Liver (tissue), 9 donors: ENCODE data around the gene MBP. TPM values are rescaled to one million over a fixed set of nuclear protein-coding genes. Genes with fewer than 3 reads are reported as not detected.

Experiments
- DNase-seq: peaks from one replicate; pipeline ENCODE4 v3.0.0-alpha.2; 2017; ENCODE audit warnings: low spot score
- H3K27ac ChIP-seq, 2 donors: one replicate each; pipeline ENCODE4 v1.7.0; 2013; ENCODE audit warnings: inconsistent platforms in 2 of 2, low read length in 2 of 2, control low read depth in 1 of 2, low read depth in 1 of 2, mild to moderate bottlenecking in 1 of 2
- H3K27me3 ChIP-seq, 4 donors: one replicate each; pipeline versions ENCODE4 v1.6.1 to v1.7.0; 2013; ENCODE audit warnings: low read length in 3 of 4, inconsistent platforms in 1 of 4, mild to moderate bottlenecking in 1 of 4, moderate library complexity in 1 of 4; ENCODE audit not compliant: control insufficient read depth in 4 of 4, insufficient read depth in 4 of 4
- H3K36me3 ChIP-seq, 4 donors: one replicate each; pipeline versions ENCODE4 v1.6.1 to v1.7.0; 2013; ENCODE audit warnings: low read length in 3 of 4, mild to moderate bottlenecking in 3 of 4, low read depth in 1 of 4, moderate library complexity in 1 of 4; ENCODE audit not compliant: control insufficient read depth in 4 of 4, insufficient read depth in 3 of 4
- H3K4me1 ChIP-seq, 4 donors: one replicate each; pipeline versions ENCODE4 v1.6.1 to v1.7.0; 2013; ENCODE audit warnings: low read length in 3 of 4, mild to moderate bottlenecking in 3 of 4, moderate library complexity in 1 of 4; ENCODE audit not compliant: control insufficient read depth in 4 of 4, insufficient read depth in 4 of 4
- H3K4me3 ChIP-seq, 3 donors: one replicate each; pipeline versions ENCODE4 v1.6.1 to v1.7.0; 2013; ENCODE audit warnings: low read length in 3 of 3, control low read depth in 1 of 3, low read depth in 1 of 3, mild to moderate bottlenecking in 1 of 3
- H3K9ac ChIP-seq, 2 donors: one replicate each; pipeline ENCODE4 v1.7.0; 2013; ENCODE audit warnings: low read length in 2 of 2, mild to moderate bottlenecking in 2 of 2, moderate library complexity in 2 of 2, control low read depth in 1 of 2, low read depth in 1 of 2
- H3K9me3 ChIP-seq, 4 donors: one replicate each; pipeline versions ENCODE4 v1.6.1 to v1.7.0; 2013; ENCODE audit warnings: low read length in 3 of 4; ENCODE audit not compliant: control insufficient read depth in 4 of 4
- EGR1 ChIP-seq, 2 donors: IDR thresholded peaks; 2 replicates each; pipeline ENCODE4 v1.6.1; 2016 to 2018; ENCODE audit warnings: antibody characterized with exemption in 2 of 2, low read depth in 2 of 2
- FOXA1 ChIP-seq: IDR thresholded peaks from 2 replicates; pipeline ENCODE4 v1.6.1; 2016; ENCODE audit warnings: antibody characterized with exemption
- FOXA2 ChIP-seq: IDR thresholded peaks from 2 replicates; pipeline ENCODE4 v1.6.1; 2016; ENCODE audit warnings: antibody characterized with exemption
- GABPA ChIP-seq, 2 donors: IDR thresholded peaks in 1 of 2; conservative IDR thresholded peaks in 1 of 2; 2 replicates each; pipeline ENCODE4 v1.6.1; 2016; ENCODE audit warnings: antibody characterized with exemption in 2 of 2, mild to moderate bottlenecking in 1 of 2, moderate library complexity in 1 of 2
- HNF4A ChIP-seq, 2 donors: conservative IDR thresholded peaks; 2 replicates each; pipeline ENCODE4 v1.6.1; 2016; ENCODE audit warnings: antibody characterized with exemption in 2 of 2, mild to moderate bottlenecking in 2 of 2
- HNF4G ChIP-seq: IDR thresholded peaks from 2 replicates; pipeline ENCODE4 v1.6.1; 2016; ENCODE audit warnings: antibody characterized with exemption
- JUND ChIP-seq, 2 donors: IDR thresholded peaks; 2 replicates each; pipeline ENCODE4 v1.6.1; 2016; ENCODE audit warnings: antibody characterized with exemption in 2 of 2
- NR2F2 ChIP-seq: IDR thresholded peaks from 2 replicates; pipeline ENCODE4 v1.6.1; 2016; ENCODE audit warnings: antibody characterized with exemption
- RAD21 ChIP-seq, 2 donors: IDR thresholded peaks; 2 replicates each; pipeline ENCODE4 v1.6.1; 2016; ENCODE audit warnings: antibody characterized with exemption in 2 of 2, mild to moderate bottlenecking in 2 of 2
- RXRA ChIP-seq, 2 donors: IDR thresholded peaks; 2 replicates each; pipeline ENCODE4 v1.6.1; 2017 to 2018; ENCODE audit warnings: antibody characterized with exemption in 2 of 2, mild to moderate bottlenecking in 1 of 2
- SP1 ChIP-seq: IDR thresholded peaks from 2 replicates; pipeline ENCODE4 v1.6.1; 2018; ENCODE audit warnings: antibody characterized with exemption, mild to moderate bottlenecking
- TAF1 ChIP-seq: conservative IDR thresholded peaks from 2 replicates; pipeline ENCODE4 v1.6.1; 2016; ENCODE audit warnings: antibody characterized with exemption, mild to moderate bottlenecking
- whole genome bisulfite sequencing: extraction: QIAGEN DNeasy Blood & Tissue Kit; methylation state at CpG from one replicate; pipeline ENCODE4 v1.1.7; 2013; 5-methylcytosine and 5-hydroxymethylcytosine counted together
- polyA plus RNA-seq, 2 donors: library from polyadenylated mRNA; stranded (reverse) in 1 of 2; unstranded in 1 of 2; fragments of 200-250 nt in 1 of 2; fragments of >200 nt in 1 of 2; fragmentation: Nextera tagmentation in 1 of 2; extraction: Ambion mirVana in 1 of 2; gene quantifications; one replicate each; pipeline versions ENCODE4 v1.2.1 to v1.2.3, GENCODE V29; 2013 to 2015
- total RNA-seq, 2 donors: library from RNA; depleted of rRNA; stranded (reverse); fragments of >200 nt; gene quantifications; one replicate each; pipeline ENCODE4 v1.2.3, GENCODE V29; 2014
- TF ChIP-seq, protein P1 (sequence below): IDR thresholded peaks from 2 replicates; pipeline ENCODE4 v1.6.1; 2016; ENCODE audit warnings: antibody characterized with exemption
- TF ChIP-seq, protein P2 (sequence below): fragments of 150-350 bp; IDR thresholded peaks from 2 replicates; pipeline ENCODE4 v1.5.1; 2017; ENCODE audit warnings: improper control_type of control experiment, low read depth, low read length; ENCODE audit not compliant: missing input control
- TF ChIP-seq, protein P3 (sequence below): IDR thresholded peaks from 2 replicates; pipeline ENCODE4 v1.6.1; 2016; ENCODE audit warnings: antibody characterized with exemption
- TF ChIP-seq, protein P4 (sequence below): IDR thresholded peaks from 2 replicates; pipeline ENCODE4 v1.6.1; 2016; ENCODE audit warnings: antibody characterized with exemption
- TF ChIP-seq, protein P5 (sequence below): IDR thresholded peaks from 2 replicates; pipeline ENCODE4 v1.6.1; 2016; ENCODE audit warnings: antibody characterized with exemption, mild to moderate bottlenecking
- donor health status: healthy.
- donor health status: healthy.
- donor health status: healthy.
- donor health status: healthy.
- donor health status: healthy.

Gene MBP
- total and polyA plus RNA-seq, 4 donors: 9.7 to 23.3 (median 17.7) TPM

DNA sequence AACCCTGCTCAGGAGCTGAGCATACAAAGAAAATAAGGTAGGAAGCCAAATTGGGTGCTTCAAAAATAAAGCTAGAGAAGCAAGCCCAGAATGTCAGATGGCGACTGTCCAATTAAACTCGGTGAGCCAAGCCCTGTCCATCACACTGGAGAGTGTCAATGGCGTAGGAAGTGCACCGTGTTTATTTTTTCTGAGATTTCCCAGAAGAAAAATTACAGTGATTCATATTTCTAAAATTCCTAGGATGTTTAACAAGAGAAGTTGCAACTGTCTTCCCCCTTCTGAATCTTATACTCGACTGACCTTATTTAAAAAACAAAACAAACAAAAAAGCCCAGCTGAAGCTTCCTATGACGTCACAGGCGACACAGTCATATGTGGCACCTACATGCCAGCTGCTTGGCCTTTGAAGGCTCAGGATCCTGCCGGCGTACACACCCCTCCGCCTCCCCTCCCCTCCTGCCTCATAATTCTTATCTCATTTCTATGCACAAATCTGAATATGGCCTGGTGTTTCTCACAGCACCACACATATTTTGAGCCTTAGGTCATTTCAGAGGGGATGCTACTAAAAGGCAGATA lies 60.8 kb downstream of the MBP start:
- H3K9me3 ChIP-seq: no peaks in the 10 kb centered on the region
- H3K4me3 ChIP-seq: no peak overlapping the region
- WGBS: 73% methylated on average over 10 of the region's 10 CpGs
- TF ChIP-seq TAF1: no peak
- peak; percentile 49 to 56 for TF ChIP-seq JUND (IDR thresholded peaks at IDR 0.05)
- TF ChIP-seq SP1: peak; percentile 19
- no peak for DNase-seq
- H3K9ac ChIP-seq: no peak overlapping the region
- no peaks in the 10 kb centered on the region for H3K27me3 ChIP-seq
- peak overlapping the region; percentile 29 to 52 for H3K27ac ChIP-seq
- peaks cover 6 to 23% (median 17%) of the 10 kb centered on the region in 4 donors for H3K4me1 ChIP-seq
- no peaks in the 10 kb centered on the region for H3K36me3 ChIP-seq

DNA sequence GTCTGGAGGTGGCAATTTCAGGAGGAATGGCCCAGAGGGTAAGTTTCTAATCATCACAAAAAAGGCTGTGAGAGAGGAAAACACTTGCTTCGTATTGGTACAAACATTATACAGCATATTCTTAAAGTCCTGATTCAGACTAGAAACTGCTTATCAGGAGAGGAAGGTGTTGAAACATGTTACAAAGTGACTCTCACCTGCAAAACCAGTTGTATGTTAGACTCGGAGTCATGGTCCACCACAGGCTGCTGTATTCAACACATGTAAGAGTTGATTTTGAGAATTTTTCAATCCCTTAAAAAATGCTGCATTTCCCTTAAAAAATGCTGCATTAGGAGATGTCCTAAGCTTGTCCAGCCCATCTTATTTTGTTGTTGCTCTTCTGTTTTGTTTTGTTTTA lies 61.5 kb downstream of the MBP start:
- Histone ChIP-seq H3K27me3 (no peaks in the 10 kb centered on the region), H3K4me3 (no peak overlapping the region), H3K9me3 (no peaks in the 10 kb centered on the region), H3K9ac (no peak overlapping the region), H3K36me3 (peaks cover 0 to under 1% (median 0%) of the 10 kb centered on the region in 4 donors), H3K27ac (peak overlapping the region in 1 of 2 donors; percentile 52), H3K4me1 (peaks cover 6 to 23% (median 17%) of the 10 kb centered on the region in 4 donors)
- TF ChIP-seq JUND (IDR thresholded peaks at IDR 0.05): no peak
- TF ChIP-seq EGR1 (IDR thresholded peaks at IDR 0.05; ENCODE audit: low read depth in 2 of 2): no peak
- TF ChIP-seq HNF4A (conservative IDR thresholded peaks at IDR 0.05): no peak
- TF ChIP-seq, protein P1, sequence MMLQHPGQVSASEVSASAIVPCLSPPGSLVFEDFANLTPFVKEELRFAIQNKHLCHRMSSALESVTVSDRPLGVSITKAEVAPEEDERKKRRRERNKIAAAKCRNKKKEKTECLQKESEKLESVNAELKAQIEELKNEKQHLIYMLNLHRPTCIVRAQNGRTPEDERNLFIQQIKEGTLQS: no peak
- TF ChIP-seq, protein P2, sequence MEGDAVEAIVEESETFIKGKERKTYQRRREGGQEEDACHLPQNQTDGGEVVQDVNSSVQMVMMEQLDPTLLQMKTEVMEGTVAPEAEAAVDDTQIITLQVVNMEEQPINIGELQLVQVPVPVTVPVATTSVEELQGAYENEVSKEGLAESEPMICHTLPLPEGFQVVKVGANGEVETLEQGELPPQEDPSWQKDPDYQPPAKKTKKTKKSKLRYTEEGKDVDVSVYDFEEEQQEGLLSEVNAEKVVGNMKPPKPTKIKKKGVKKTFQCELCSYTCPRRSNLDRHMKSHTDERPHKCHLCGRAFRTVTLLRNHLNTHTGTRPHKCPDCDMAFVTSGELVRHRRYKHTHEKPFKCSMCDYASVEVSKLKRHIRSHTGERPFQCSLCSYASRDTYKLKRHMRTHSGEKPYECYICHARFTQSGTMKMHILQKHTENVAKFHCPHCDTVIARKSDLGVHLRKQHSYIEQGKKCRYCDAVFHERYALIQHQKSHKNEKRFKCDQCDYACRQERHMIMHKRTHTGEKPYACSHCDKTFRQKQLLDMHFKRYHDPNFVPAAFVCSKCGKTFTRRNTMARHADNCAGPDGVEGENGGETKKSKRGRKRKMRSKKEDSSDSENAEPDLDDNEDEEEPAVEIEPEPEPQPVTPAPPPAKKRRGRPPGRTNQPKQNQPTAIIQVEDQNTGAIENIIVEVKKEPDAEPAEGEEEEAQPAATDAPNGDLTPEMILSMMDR: no peak
- TF ChIP-seq, protein P3, sequence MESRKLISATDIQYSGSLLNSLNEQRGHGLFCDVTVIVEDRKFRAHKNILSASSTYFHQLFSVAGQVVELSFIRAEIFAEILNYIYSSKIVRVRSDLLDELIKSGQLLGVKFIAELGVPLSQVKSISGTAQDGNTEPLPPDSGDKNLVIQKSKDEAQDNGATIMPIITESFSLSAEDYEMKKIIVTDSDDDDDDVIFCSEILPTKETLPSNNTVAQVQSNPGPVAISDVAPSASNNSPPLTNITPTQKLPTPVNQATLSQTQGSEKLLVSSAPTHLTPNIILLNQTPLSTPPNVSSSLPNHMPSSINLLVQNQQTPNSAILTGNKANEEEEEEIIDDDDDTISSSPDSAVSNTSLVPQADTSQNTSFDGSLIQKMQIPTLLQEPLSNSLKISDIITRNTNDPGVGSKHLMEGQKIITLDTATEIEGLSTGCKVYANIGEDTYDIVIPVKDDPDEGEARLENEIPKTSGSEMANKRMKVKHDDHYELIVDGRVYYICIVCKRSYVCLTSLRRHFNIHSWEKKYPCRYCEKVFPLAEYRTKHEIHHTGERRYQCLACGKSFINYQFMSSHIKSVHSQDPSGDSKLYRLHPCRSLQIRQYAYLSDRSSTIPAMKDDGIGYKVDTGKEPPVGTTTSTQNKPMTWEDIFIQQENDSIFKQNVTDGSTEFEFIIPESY: no peak
- TF ChIP-seq FOXA1: no peak
- TF ChIP-seq RAD21 (IDR thresholded peaks at IDR 0.05): no peak
- TF ChIP-seq, protein P4, sequence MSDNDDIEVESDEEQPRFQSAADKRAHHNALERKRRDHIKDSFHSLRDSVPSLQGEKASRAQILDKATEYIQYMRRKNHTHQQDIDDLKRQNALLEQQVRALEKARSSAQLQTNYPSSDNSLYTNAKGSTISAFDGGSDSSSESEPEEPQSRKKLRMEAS: no peak
- DNase-seq: no peak
- WGBS: 90% methylated on average over 2 of the region's 2 CpGs

DNA sequence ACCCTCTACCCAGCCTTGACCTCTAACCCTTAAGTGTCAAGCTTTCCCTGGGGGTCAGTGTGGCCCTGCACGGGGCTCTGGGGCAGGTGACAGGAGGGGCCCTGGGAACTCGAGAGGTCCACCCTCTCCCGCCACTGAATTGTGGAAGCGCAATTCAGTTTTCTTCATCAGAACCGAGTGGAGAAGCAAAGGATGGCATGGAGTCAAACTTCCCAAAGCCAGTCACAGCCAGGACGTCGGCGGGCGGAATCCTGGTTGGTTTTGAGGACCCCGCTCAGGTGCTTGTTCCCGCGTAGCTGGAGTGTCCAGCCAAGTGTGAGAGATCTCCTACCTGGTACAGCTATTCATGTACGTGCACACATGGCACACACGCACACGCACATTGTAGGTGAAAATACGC lies 62.0 kb downstream of the MBP start:
- Histone ChIP-seq H3K4me1 (peaks cover 6 to 23% (median 19%) of the 10 kb centered on the region in 4 donors), H3K27me3 (no peaks in the 10 kb centered on the region), H3K9ac (no peak overlapping the region), H3K9me3 (no peaks in the 10 kb centered on the region), H3K36me3 (peaks cover 0 to 2% (median under 1%) of the 10 kb centered on the region in 4 donors), H3K27ac (no peak overlapping the region), H3K4me3 (no peak overlapping the region)
- 94% methylated on average over 16 of the region's 16 CpGs for WGBS
- no peak for DNase-seq
- TF ChIP-seq GABPA (IDR thresholded peaks at IDR 0.05 in 1 of 2, conservative IDR thresholded peaks at IDR 0.05 in 1 of 2) (no peak), NR2F2 (no peak), TAF1 (no peak), FOXA2 (no peak), RXRA (IDR thresholded peaks at IDR 0.05) (no peak), HNF4G (no peak), SP1 (no peak), HNF4A (conservative IDR thresholded peaks at IDR 0.05) (no peak), EGR1 (IDR thresholded peaks at IDR 0.05; ENCODE audit: low read depth in 2 of 2) (no peak), FOXA1 (no peak), JUND (IDR thresholded peaks at IDR 0.05) (no peak)
- TF ChIP-seq, protein P3: no peak
- TF ChIP-seq, protein P4: no peak
- TF ChIP-seq, protein P5, sequence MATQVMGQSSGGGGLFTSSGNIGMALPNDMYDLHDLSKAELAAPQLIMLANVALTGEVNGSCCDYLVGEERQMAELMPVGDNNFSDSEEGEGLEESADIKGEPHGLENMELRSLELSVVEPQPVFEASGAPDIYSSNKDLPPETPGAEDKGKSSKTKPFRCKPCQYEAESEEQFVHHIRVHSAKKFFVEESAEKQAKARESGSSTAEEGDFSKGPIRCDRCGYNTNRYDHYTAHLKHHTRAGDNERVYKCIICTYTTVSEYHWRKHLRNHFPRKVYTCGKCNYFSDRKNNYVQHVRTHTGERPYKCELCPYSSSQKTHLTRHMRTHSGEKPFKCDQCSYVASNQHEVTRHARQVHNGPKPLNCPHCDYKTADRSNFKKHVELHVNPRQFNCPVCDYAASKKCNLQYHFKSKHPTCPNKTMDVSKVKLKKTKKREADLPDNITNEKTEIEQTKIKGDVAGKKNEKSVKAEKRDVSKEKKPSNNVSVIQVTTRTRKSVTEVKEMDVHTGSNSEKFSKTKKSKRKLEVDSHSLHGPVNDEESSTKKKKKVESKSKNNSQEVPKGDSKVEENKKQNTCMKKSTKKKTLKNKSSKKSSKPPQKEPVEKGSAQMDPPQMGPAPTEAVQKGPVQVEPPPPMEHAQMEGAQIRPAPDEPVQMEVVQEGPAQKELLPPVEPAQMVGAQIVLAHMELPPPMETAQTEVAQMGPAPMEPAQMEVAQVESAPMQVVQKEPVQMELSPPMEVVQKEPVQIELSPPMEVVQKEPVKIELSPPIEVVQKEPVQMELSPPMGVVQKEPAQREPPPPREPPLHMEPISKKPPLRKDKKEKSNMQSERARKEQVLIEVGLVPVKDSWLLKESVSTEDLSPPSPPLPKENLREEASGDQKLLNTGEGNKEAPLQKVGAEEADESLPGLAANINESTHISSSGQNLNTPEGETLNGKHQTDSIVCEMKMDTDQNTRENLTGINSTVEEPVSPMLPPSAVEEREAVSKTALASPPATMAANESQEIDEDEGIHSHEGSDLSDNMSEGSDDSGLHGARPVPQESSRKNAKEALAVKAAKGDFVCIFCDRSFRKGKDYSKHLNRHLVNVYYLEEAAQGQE: no peak
